Caco-2 (cell line): Measurements from ENCODE around the gene SEPTIN12. TPM values are rescaled to one million over a fixed set of nuclear protein-coding genes. Genes with fewer than 3 reads are reported as not detected.

Source experiments
- Bru-seq: library from RNA; stranded (reverse); fragments of 400-500 nt; gene quantifications from one replicate; lab custom pipeline; 2021; lab: Mats Ljungman, UMichigan
- BruChase-seq, 2 experiments: library from RNA; stranded (reverse); fragments of 400-500 nt; gene quantifications; one replicate each; lab custom pipeline; 2021; lab: Mats Ljungman, UMichigan
- BruUV-seq: library from RNA; stranded (reverse); fragments of 400-500 nt; replicated peaks from 2 replicates; lab custom pipeline; 2021; lab: Mats Ljungman, UMichigan
- CTCF ChIA-PET: fragments of 300-600 bp; sonication (Branson Sonifier 250); formaldehyde crosslinking; loops from one replicate; lab custom pipeline; 2022; ENCODE audit warnings: antibody characterized with exemption; lab: Charles Lee
- POLR2A ChIA-PET: fragments of 300-600 bp; sonication (Branson Sonifier 250); formaldehyde crosslinking; loops from one replicate; lab custom pipeline; 2022; ENCODE audit warnings: antibody characterized with exemption; lab: Charles Lee
- DNase-seq, 2 experiments: peaks; one replicate each; pipeline versions ENCODE4 v3.0.0 to v3.0.0-alpha.2; 2020 to 2022
- H3K27me3 ChIP-seq: replicated peaks from 2 replicates; pipeline ENCODE4 v1.6.0; 2011; ENCODE audit warnings: low read length; ENCODE audit not compliant: control insufficient read depth, insufficient read depth
- H3K36me3 ChIP-seq: 2 replicates; pipeline ENCODE4 v1.5.1; 2011; ENCODE audit warnings: low read length; ENCODE audit not compliant: control insufficient read depth, insufficient read depth
- H3K4me1 ChIP-seq: fragments of 250-450 bp; sonication (Bioruptor Pico); 2 replicates; pipeline ENCODE4 v1.5.1; 2020; ENCODE audit warnings: mild to moderate bottlenecking
- H3K4me3 ChIP-seq: 2 replicates; pipeline ENCODE4 v1.5.1; 2011; ENCODE audit warnings: low read depth, mild to moderate bottlenecking, control low read depth, low read length
- H3K9me3 ChIP-seq: fragments of 250-450 bp; sonication (Bioruptor Pico); 2 replicates; pipeline ENCODE4 v1.5.1; 2020; ENCODE audit warnings: mild to moderate bottlenecking, moderate library complexity
- H3K27ac Mint-ChIP-seq: one replicate; pipeline ENCODE4 v1.8.0; 2022; ENCODE audit warnings: mixed read lengths; ENCODE audit not compliant: unreplicated experiment
- H3K27me3 Mint-ChIP-seq: one replicate; pipeline ENCODE4 v1.8.0; 2022; ENCODE audit warnings: mixed read lengths; ENCODE audit not compliant: insufficient read depth, unreplicated experiment
- H3K36me3 Mint-ChIP-seq: one replicate; pipeline ENCODE4 v1.8.0; 2022; ENCODE audit warnings: mild to moderate bottlenecking, mixed read lengths; ENCODE audit not compliant: insufficient read depth, unreplicated experiment
- H3K4me1 Mint-ChIP-seq: one replicate; pipeline ENCODE4 v1.8.0; 2022; ENCODE audit warnings: low read depth, mixed read lengths; ENCODE audit not compliant: unreplicated experiment
- H3K4me3 Mint-ChIP-seq: one replicate; pipeline ENCODE4 v1.8.0; 2022; ENCODE audit warnings: mild to moderate bottlenecking, moderate library complexity, mixed read lengths; ENCODE audit not compliant: unreplicated experiment
- H3K9me3 Mint-ChIP-seq: one replicate; pipeline ENCODE4 v1.8.0; 2022; ENCODE audit warnings: mixed read lengths; ENCODE audit not compliant: unreplicated experiment
- intact Hi-C: fragments of 100-400 bp; cut with micrococcal nuclease; formaldehyde crosslinking; loops from one replicate; pipeline ENCODE4 v1.10.0; 2022; ENCODE audit not compliant: unreplicated experiment
- long read RNA-seq: library from polyadenylated mRNA; stranded (forward); transcript quantifications from one replicate; pipeline ENCODE4 v2.0.0, GENCODE V29; 2022
- total RNA-seq: library from RNA; stranded (reverse); gene quantifications from 2 replicates; pipeline ENCODE4 v1.2.3, GENCODE V29; 2022
- TF ChIP-seq, protein P1 (sequence below), 2 experiments: fragments of 200-600 bp in 1 of 2; IDR thresholded peaks; 1 replicate in 1 of 2; 2 replicates in 1 of 2; pipeline versions ENCODE4 v1.5.1 to v1.8.0; 2011 to 2022; ENCODE audit warnings: antibody characterized with exemption in 1 of 2, control low read depth in 1 of 2, inconsistent platforms in 1 of 2, low read depth in 1 of 2, low read length in 1 of 2, mild to moderate bottlenecking in 1 of 2, moderate library complexity in 1 of 2; ENCODE audit not compliant: insufficient read depth in 1 of 2, severe bottlenecking in 1 of 2, unreplicated experiment in 1 of 2

The SEPTIN12 gene, protein sequence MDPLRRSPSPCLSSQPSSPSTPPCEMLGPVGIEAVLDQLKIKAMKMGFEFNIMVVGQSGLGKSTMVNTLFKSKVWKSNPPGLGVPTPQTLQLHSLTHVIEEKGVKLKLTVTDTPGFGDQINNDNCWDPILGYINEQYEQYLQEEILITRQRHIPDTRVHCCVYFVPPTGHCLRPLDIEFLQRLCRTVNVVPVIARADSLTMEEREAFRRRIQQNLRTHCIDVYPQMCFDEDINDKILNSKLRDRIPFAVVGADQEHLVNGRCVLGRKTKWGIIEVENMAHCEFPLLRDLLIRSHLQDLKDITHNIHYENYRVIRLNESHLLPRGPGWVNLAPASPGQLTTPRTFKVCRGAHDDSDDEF
- total RNA-seq (not detected in 2 replicates), Bru-seq, nascent RNA (percentile 17 among the genes with signal in this experiment), BruChase-seq, experiment 1, labeled RNA remaining after a 2-hour chase (percentile 23 among the genes with signal in this experiment), BruChase-seq, experiment 2, labeled RNA remaining after a 6-hour chase (percentile 25 among the genes with signal in this experiment)
- long read RNA-seq = 0 reads

DNA sequence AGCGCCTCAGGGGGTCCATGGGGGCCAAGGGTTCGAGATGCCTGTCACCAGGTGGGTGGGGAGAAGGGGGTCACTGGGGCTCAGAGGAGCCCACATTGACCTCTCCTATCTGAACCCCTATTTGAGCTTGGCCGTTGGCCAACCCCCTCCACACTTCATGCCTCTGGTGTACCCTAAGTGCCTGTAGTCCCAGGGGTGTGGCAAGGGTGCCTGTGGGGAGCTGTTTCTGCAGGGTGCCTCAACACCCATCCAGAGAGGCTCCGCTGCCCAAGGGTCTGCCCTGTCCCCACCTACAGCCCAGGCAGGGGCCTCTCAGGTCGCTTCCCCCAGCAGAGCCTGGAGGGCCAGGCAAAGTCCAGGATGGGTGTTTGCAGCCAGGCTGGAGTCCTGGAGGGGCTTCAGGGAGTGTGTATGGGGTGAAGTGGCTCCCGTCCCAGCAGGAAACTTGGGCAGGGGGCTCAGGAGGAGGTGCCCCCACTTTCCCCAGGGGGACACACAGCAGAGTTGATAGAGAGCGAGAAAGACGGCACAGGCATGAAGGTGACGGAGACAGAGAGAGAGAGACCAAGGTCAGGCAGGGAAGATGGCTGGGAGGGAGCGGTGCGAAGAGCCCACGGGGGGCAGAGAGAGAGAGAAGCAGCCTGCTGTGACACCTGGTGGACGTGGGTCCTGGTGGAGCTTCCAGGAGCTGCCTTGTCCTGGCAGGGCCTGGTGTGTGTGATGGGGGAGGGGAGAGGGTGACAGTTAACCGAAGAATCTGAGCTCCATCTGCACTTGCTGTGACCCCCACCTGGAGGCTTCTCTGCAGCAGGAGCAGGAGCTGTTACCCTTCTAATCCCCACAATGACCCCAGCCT, at the start of gene SEPTIN12:
Gene SEPTIN12, minus strand, starts transcription at position 719 of the 856 bp plus-strand sequence. Its CDS starts 700 bp downstream, at position 19.
- POLR2A ChIA-PET = interaction anchor here (0.8 to 1.5 kb wide), 2 partner anchors 19 to 54 kb away, joined by 6 to 7 read pairs; partner anchors contain the start of genes ANKS3 and DNAAF8
- Mint-ChIP-seq H3K27ac (peak within 1 kb of the TSS; percentile 56), H3K4me3 (peak within 1 kb of the TSS; percentile 48), H3K36me3 (peaks cover 8% of the 10 kb centered on the region), H3K27me3 (no peaks in the 10 kb centered on the region), H3K9me3 (no peaks in the 10 kb centered on the region), H3K4me1 (peaks cover 12% of the 10 kb centered on the region)
- CTCF ChIA-PET = interaction anchor here (0.6 to 1.1 kb wide), 2 partner anchors 53 to 93 kb away, joined by 3 to 6 read pairs; partner anchors contain the start of gene DNAAF8
- TF ChIP-seq, protein P1, sequence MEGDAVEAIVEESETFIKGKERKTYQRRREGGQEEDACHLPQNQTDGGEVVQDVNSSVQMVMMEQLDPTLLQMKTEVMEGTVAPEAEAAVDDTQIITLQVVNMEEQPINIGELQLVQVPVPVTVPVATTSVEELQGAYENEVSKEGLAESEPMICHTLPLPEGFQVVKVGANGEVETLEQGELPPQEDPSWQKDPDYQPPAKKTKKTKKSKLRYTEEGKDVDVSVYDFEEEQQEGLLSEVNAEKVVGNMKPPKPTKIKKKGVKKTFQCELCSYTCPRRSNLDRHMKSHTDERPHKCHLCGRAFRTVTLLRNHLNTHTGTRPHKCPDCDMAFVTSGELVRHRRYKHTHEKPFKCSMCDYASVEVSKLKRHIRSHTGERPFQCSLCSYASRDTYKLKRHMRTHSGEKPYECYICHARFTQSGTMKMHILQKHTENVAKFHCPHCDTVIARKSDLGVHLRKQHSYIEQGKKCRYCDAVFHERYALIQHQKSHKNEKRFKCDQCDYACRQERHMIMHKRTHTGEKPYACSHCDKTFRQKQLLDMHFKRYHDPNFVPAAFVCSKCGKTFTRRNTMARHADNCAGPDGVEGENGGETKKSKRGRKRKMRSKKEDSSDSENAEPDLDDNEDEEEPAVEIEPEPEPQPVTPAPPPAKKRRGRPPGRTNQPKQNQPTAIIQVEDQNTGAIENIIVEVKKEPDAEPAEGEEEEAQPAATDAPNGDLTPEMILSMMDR (IDR thresholded peaks at IDR 0.05; ENCODE audit: insufficient read depth in 1 of 2, low read depth in 1 of 2, low read length in 1 of 2, severe bottlenecking in 1 of 2, unreplicated experiment in 1 of 2) = no peak
- no TSS peak for BruUV-seq
- Histone ChIP-seq H3K4me1 (peaks cover 35% of the 10 kb centered on the region), H3K36me3 (no peaks in the 10 kb centered on the region), H3K27me3 (no peaks in the 10 kb centered on the region), H3K4me3 (no peak within 1 kb of the TSS), H3K9me3 (no peaks in the 10 kb centered on the region)
- intact Hi-C loops = loop anchor here (2.0 kb wide), 1 partner anchor 19 kb away; no protein-coding TSS in a partner anchor
- peak; percentile 57 to 67 for DNase-seq

GRCh38 chr16:4836727-4837126, 48.6 kb upstream of the SEPTIN12 start:
- Mint-ChIP-seq H3K9me3 (no peaks in the 10 kb centered on the region), H3K36me3 (peaks cover 82% of the 10 kb centered on the region), H3K27ac (peak overlapping the region; percentile 58), H3K4me3 (no peak overlapping the region), H3K27me3 (no peaks in the 10 kb centered on the region), H3K4me1 (no peaks in the 10 kb centered on the region)
- H3K4me1 ChIP-seq = no peaks in the 10 kb centered on the region
- POLR2A ChIA-PET = no interaction called here
- H3K36me3 ChIP-seq = no peaks in the 10 kb centered on the region; the same call in none of the 2 replicates
- no TSS peak for BruUV-seq
- H3K4me3 ChIP-seq = no peak overlapping the region
- intact Hi-C loops = no loop called here
- no peaks in the 10 kb centered on the region for H3K9me3 ChIP-seq
- H3K27me3 ChIP-seq = no peaks in the 10 kb centered on the region
- TF ChIP-seq, protein P1 (IDR thresholded peaks at IDR 0.05; ENCODE audit: insufficient read depth in 1 of 2, low read depth in 1 of 2, low read length in 1 of 2, severe bottlenecking in 1 of 2, unreplicated experiment in 1 of 2) = no peak
- no peak for DNase-seq
- CTCF ChIA-PET = no interaction called here
